B cell (primary cell): Measurements from ENCODE around the gene RND1. TPM values are rescaled to one million over a fixed set of nuclear protein-coding genes. Genes with fewer than 3 reads are reported as not detected.

Source experiments
- ATAC-seq: fragments of 200-7000 bp; cut with Tn5 transposase; one replicate; pipeline ENCODE4 v1.10.0; 2021; ENCODE audit warnings: low read depth, mild to moderate bottlenecking, moderate number of reproducible peaks, moderate library complexity
- CTCF ChIA-PET: fragments of 350-600 bp; sonication (Branson Sonifier 250); formaldehyde crosslinking; loops from one replicate; lab custom pipeline; 2021; ENCODE audit warnings: antibody characterized with exemption, inconsistent platforms; lab: Charles Lee
- POLR2A ChIA-PET: fragments of 350-600 bp; sonication (Branson Sonifier 250); formaldehyde crosslinking; loops from one replicate; lab custom pipeline; 2021; ENCODE audit warnings: antibody characterized with exemption; lab: Charles Lee
- DNase-seq: peaks from one replicate; pipeline ENCODE4 v3.0.0; 2013
- H2AFZ ChIP-seq: 2 replicates; pipeline ENCODE4 v1.6.1; 2012; ENCODE audit warnings: mild to moderate bottlenecking, low read depth, low read length; ENCODE audit not compliant: insufficient read depth, poor library complexity, severe bottlenecking
- H3K27ac ChIP-seq, 2 donors: 1 replicate in 1 of 2; 2 replicates in 1 of 2; pipeline ENCODE4 v1.5.1; 2012 to 2013; ENCODE audit warnings: low read length in 2 of 2, mild to moderate bottlenecking in 2 of 2, moderate library complexity in 1 of 2
- H3K27me3 ChIP-seq, 4 experiments: fragments of 200-600 bp in 1 of 4; sonication (generic) in 1 of 4; replicated peaks in 1 of 4; 1 replicate in 2 of 4; 2 replicates in 2 of 4; pipeline versions ENCODE4 v1.6.1 to v1.7.0; 2013 to 2016; ENCODE audit warnings: low read length in 3 of 4, mild to moderate bottlenecking in 2 of 4, mixed read lengths in 1 of 4, moderate library complexity in 1 of 4; ENCODE audit not compliant: insufficient read depth in 4 of 4, control insufficient read depth in 3 of 4; ENCODE audit errors: control extremely low read depth in 1 of 4
- H3K36me3 ChIP-seq, 2 experiments: replicated peaks in 1 of 2; 1 replicate in 1 of 2; 2 replicates in 1 of 2; pipeline versions ENCODE4 v1.6.1 to v1.7.1; 2013; ENCODE audit warnings: low read length in 1 of 2; ENCODE audit not compliant: insufficient read depth in 2 of 2, control insufficient read depth in 1 of 2; ENCODE audit errors: control extremely low read depth in 1 of 2, extremely low read depth in 1 of 2
- H3K4me1 ChIP-seq, 2 donors: fragments of 200-600 bp in 1 of 2; sonication (generic) in 1 of 2; 1 replicate in 1 of 2; 2 replicates in 1 of 2; pipeline versions ENCODE4 v1.5.1 to v1.6.1; 2013 to 2017; ENCODE audit warnings: low read length in 2 of 2; ENCODE audit not compliant: control insufficient read depth in 2 of 2, insufficient read depth in 2 of 2
- H3K4me2 ChIP-seq: replicated peaks from 2 replicates; pipeline ENCODE3; 2012; ENCODE audit warnings: mild to moderate bottlenecking, low read depth, low read length; ENCODE audit not compliant: poor library complexity, severe bottlenecking
- H3K4me3 ChIP-seq, 5 experiments: fragments of 200-600 bp in 1 of 5; sonication (generic) in 1 of 5; 1 replicate in 3 of 5; 2 replicates in 2 of 5; pipeline versions ENCODE4 v1.5.1 to v1.7.0; 2011 to 2016; ENCODE audit warnings: low read length in 4 of 5, mild to moderate bottlenecking in 4 of 5, low read depth in 2 of 5, control low read depth in 1 of 5, moderate library complexity in 1 of 5; ENCODE audit not compliant: insufficient read depth in 1 of 5; ENCODE audit errors: control extremely low read depth in 1 of 5, extremely low read depth in 1 of 5
- H3K79me2 ChIP-seq: fragments of 200-600 bp; sonication (generic); one replicate; pipeline ENCODE4 v1.6.0; 2016; ENCODE audit warnings: low read length; ENCODE audit not compliant: control insufficient read depth, insufficient read depth
- H3K9ac ChIP-seq: fragments of 200-600 bp; sonication (generic); 2 replicates; pipeline ENCODE4 v1.6.1; 2017; ENCODE audit warnings: mild to moderate bottlenecking, low read length, moderate library complexity
- H3K9me3 ChIP-seq, 3 donors: one replicate each; pipeline versions ENCODE4 v1.6.1 to v1.7.1; 2013; ENCODE audit warnings: low read length in 2 of 3; ENCODE audit not compliant: control insufficient read depth in 2 of 3, insufficient read depth in 1 of 3; ENCODE audit errors: control extremely low read depth in 1 of 3
- H4K20me1 ChIP-seq: 2 replicates; pipeline ENCODE4 v1.6.0; 2012; ENCODE audit warnings: mild to moderate bottlenecking, low read length; ENCODE audit not compliant: insufficient read depth, control insufficient read depth, poor library complexity, severe bottlenecking
- H3K27ac Mint-ChIP-seq: one replicate; pipeline ENCODE4 v1.8.0; 2021; ENCODE audit warnings: mixed read lengths
- H3K27me3 Mint-ChIP-seq: one replicate; pipeline ENCODE4 v1.8.0; 2021; ENCODE audit warnings: mixed read lengths
- H3K4me1 Mint-ChIP-seq: one replicate; pipeline ENCODE4 v1.8.0; 2021; ENCODE audit warnings: mixed read lengths
- H3K4me3 Mint-ChIP-seq: one replicate; pipeline ENCODE4 v1.8.0; 2021; ENCODE audit warnings: mixed read lengths
- H3K9me3 Mint-ChIP-seq: one replicate; pipeline ENCODE4 v1.8.0; 2022; ENCODE audit warnings: mixed read lengths; ENCODE audit not compliant: insufficient read depth
- EZH2 ChIP-seq: IDR thresholded peaks from 2 replicates; pipeline ENCODE4 v1.6.1; 2012; ENCODE audit warnings: borderline replicate concordance, low read depth, mild to moderate bottlenecking, moderate library complexity, low read length; ENCODE audit not compliant: insufficient read depth, poor library complexity, severe bottlenecking
- WGBS: methylation state at CpG from one replicate; pipeline ENCODE4 v1.1.5; 2013; ENCODE audit warnings: missing lambda C conversion rate; ENCODE audit not compliant: insufficient coverage; 5-methylcytosine and 5-hydroxymethylcytosine counted together
- intact Hi-C: fragments of 100-400 bp; cut with micrococcal nuclease; formaldehyde crosslinking; loops from one replicate; pipeline ENCODE4 v1.10.0; 2022
- polyA plus RNA-seq: library from polyadenylated mRNA; depleted of rRNA; stranded (reverse); fragments of >200 nt; gene quantifications from 2 replicates; pipeline ENCODE4 v1.2.3, GENCODE V29; 2012
- total RNA-seq, 2 donors: library from RNA; stranded (reverse); fragments of 120-200 nt in 1 of 2; gene quantifications; 1 replicate in 1 of 2; 2 replicates in 1 of 2; pipeline versions ENCODE4 v1.2.3 to v1.2.4, GENCODE V29; 2013 to 2022
- TF ChIP-seq, protein P1 (sequence below): fragments of 200-600 bp; IDR thresholded peaks from one replicate; pipeline ENCODE4 v1.8.0; 2022; ENCODE audit warnings: antibody characterized with exemption, mild to moderate bottlenecking

RND1 gene
- total and polyA plus RNA-seq, 2 donors (not counting 1 experiment from before 2014, with no cell fraction given), result 7.3 to 19.5 TPM

DNA sequence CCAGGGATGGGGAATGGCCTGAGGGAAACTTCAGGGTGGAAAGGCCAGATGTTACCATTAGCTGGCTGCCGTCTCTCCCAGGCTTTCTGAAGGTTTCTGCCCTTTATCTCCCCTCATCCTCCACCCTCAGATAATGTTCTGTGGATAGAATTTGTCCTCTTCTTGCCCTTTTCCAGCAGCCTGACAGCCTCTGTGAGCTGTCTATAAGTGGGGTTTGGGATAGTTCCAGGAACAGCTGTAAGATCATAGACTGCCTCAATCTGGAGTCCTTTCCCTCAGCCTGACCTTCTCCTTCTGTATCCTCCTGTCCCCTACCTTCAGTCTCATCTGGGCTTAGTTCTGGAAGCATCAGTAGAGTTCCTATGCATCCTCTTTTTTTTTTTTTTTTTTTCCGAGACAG, 2.8 kb upstream of the RND1 start:
- no peak overlapping the region for H3K4me3 Mint-ChIP-seq
- peaks cover 21 to 24% of the 10 kb centered on the region in 2 donors for H3K4me1 ChIP-seq
- peaks cover 25% of the 10 kb centered on the region for H3K4me1 Mint-ChIP-seq
- H3K27ac ChIP-seq, result no peak overlapping the region
- intact Hi-C loops, result loop anchor here (5.0 kb wide), 1 partner anchor 754 kb away; the partner anchor contains the start of gene PRPF40B
- no peaks in the 10 kb centered on the region for H3K36me3 ChIP-seq
- H3K79me2 ChIP-seq, result no peaks in the 10 kb centered on the region
- peaks cover 6% of the 10 kb centered on the region for H3K27me3 Mint-ChIP-seq
- peak overlapping the region; percentile 2 for H3K27ac Mint-ChIP-seq
- TF ChIP-seq, protein P1, sequence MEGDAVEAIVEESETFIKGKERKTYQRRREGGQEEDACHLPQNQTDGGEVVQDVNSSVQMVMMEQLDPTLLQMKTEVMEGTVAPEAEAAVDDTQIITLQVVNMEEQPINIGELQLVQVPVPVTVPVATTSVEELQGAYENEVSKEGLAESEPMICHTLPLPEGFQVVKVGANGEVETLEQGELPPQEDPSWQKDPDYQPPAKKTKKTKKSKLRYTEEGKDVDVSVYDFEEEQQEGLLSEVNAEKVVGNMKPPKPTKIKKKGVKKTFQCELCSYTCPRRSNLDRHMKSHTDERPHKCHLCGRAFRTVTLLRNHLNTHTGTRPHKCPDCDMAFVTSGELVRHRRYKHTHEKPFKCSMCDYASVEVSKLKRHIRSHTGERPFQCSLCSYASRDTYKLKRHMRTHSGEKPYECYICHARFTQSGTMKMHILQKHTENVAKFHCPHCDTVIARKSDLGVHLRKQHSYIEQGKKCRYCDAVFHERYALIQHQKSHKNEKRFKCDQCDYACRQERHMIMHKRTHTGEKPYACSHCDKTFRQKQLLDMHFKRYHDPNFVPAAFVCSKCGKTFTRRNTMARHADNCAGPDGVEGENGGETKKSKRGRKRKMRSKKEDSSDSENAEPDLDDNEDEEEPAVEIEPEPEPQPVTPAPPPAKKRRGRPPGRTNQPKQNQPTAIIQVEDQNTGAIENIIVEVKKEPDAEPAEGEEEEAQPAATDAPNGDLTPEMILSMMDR, result no peak
- no peak for TF ChIP-seq EZH2
- WGBS, result no CpG with 5 or more reads among the region's 2 CpGs
- POLR2A ChIA-PET, result no interaction called here
- no peak for DNase-seq
- H3K4me2 ChIP-seq, result no peak overlapping the region
- no peak for ATAC-seq
- no peak overlapping the region for H2AFZ ChIP-seq
- peaks cover 0 to under 1% (median 0%) of the 10 kb centered on the region in 4 experiments for H3K27me3 ChIP-seq
- no peak overlapping the region for H3K4me3 ChIP-seq
- H3K9me3 Mint-ChIP-seq, result no peaks in the 10 kb centered on the region
- H4K20me1 ChIP-seq, result no peaks in the 10 kb centered on the region
- H3K9ac ChIP-seq, result no peak overlapping the region
- CTCF ChIA-PET, result interaction anchor here (1.1 to 9.3 kb wide), 5 partner anchors 16 to 52 kb away, joined by 3 to 82 read pairs (median 3); partner anchors contain the start of gene DDX23
- H3K9me3 ChIP-seq, result no peaks in the 10 kb centered on the region

DNA sequence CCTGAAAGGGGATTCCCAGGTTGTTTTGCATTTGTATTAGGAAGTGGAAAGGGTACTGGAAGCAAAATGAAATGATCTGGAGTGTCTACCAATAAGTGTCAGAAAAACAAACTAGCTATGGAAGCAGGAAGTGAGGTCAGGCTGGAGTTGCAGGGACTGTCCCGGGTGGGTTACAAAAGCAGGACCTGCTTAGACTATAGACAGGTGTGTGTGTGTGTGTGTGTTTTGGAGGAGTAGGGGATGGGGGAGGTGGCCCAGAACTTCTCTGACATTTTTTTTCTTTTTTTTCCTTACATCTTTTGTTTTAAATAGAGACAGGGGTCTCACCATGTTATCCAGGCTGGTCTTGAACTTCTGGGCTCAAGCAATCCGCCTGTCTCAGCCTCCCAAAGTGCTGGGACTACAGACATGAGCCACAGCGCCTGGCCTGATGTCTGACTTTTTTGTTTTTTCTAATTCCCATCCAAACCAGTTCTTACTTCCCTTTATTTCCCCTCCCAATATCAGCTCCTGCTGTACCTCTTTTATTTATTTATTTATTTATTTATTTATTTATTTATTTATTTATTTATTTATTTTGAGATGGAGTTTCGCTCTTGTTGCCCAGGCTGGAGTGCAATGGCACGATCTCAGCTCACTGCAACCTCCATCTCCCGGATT, 512 bp upstream of the RND1 start:
- H3K79me2 ChIP-seq, result peaks cover 2% of the 10 kb centered on the region
- WGBS, result 100% methylated on average over 1 of the region's 6 CpGs
- peak overlapping the region; percentile 39 to 73 (median 70) for H3K4me3 ChIP-seq
- Mint-ChIP-seq H3K4me3 (peak overlapping the region; percentile 93), H3K9me3 (no peaks in the 10 kb centered on the region), H3K27ac (peak overlapping the region; percentile 74), H3K27me3 (no peaks in the 10 kb centered on the region), H3K4me1 (peaks cover 28% of the 10 kb centered on the region)
- DNase-seq (no peak), ATAC-seq (no peak)
- H3K4me1 ChIP-seq, result peaks cover 21 to 24% of the 10 kb centered on the region in 2 donors
- peak overlapping the region; percentile 73 for H3K9ac ChIP-seq
- H4K20me1 ChIP-seq, result no peaks in the 10 kb centered on the region
- CTCF ChIA-PET, result interaction anchor here (1.0 to 9.3 kb wide), 9 partner anchors 8 to 131 kb away, joined by 3 to 82 read pairs (median 4); partner anchors contain the start of genes ARF3 and DDX23
- H3K27ac ChIP-seq, result peak overlapping the region; percentile 5 to 51
- TF ChIP-seq, protein P1, result no peak
- no peak for TF ChIP-seq EZH2
- H3K9me3 ChIP-seq, result no peaks in the 10 kb centered on the region
- peaks cover 0 to 9% (median 1%) of the 10 kb centered on the region in 4 experiments for H3K27me3 ChIP-seq
- intact Hi-C loops, result loop anchor here (5.0 kb wide), 1 partner anchor 756 kb away; the partner anchor contains the start of gene PRPF40B
- POLR2A ChIA-PET, result interaction anchor here (0.5 to 2.5 kb wide), 5 partner anchors 10 to 875 kb away, joined by 3 to 37 read pairs (median 3); partner anchors contain the start of genes DDX23 and TMBIM6
- no peaks in the 10 kb centered on the region for H3K36me3 ChIP-seq
- H2AFZ ChIP-seq, result peak overlapping the region; percentile 83
- H3K4me2 ChIP-seq, result peak overlapping the region; percentile 84
